Trophoblast cell (in vitro differentiated cells and primary cell): Measurements from ENCODE around the gene CEP89.
"Not testable (repeated sequence)": the region's sequence is repeated elsewhere in the genome, so short reads cannot be mapped to it uniquely, and the experiment has no call there.

Source experiments
- DNase-seq, 2 donors: peaks; one replicate each; pipeline ENCODE4 v3.0.0-alpha.2; 2016
- H2AFZ ChIP-seq: 2 replicates; pipeline ENCODE4 v1.6.1; 2013; ENCODE audit warnings: low read length, moderate library complexity, mild to moderate bottlenecking; ENCODE audit not compliant: insufficient read depth, poor library complexity
- H2AK5ac ChIP-seq: 2 replicates; pipeline ENCODE4 v1.6.1; 2013; ENCODE audit warnings: mild to moderate bottlenecking, low read length
- H2BK120ac ChIP-seq: 2 replicates; pipeline ENCODE4 v1.6.1; 2013; ENCODE audit warnings: low read length, mild to moderate bottlenecking, moderate library complexity; ENCODE audit not compliant: insufficient read depth, poor library complexity
- H2BK12ac ChIP-seq: 2 replicates; pipeline ENCODE4 v1.6.1; 2013; ENCODE audit warnings: mild to moderate bottlenecking, low read length, moderate library complexity
- H2BK5ac ChIP-seq: 2 replicates; pipeline ENCODE4 v1.6.1; 2013; ENCODE audit warnings: low read length, low read depth, moderate library complexity, mild to moderate bottlenecking; ENCODE audit not compliant: poor library complexity
- H3K14ac ChIP-seq: 2 replicates; pipeline ENCODE4 v1.6.1; 2013; ENCODE audit warnings: mild to moderate bottlenecking, low read length
- H3K18ac ChIP-seq: 2 replicates; pipeline ENCODE4 v1.6.1; 2013; ENCODE audit warnings: mild to moderate bottlenecking, low read length
- H3K23ac ChIP-seq: 2 replicates; pipeline ENCODE4 v1.6.1; 2013; ENCODE audit warnings: low read length
- H3K27ac ChIP-seq: 2 replicates; pipeline ENCODE4 v1.5.1; 2013; ENCODE audit warnings: low read depth, mild to moderate bottlenecking, inconsistent platforms, low read length, moderate library complexity
- H3K27me3 ChIP-seq: 2 replicates; pipeline ENCODE4 v1.6.1; 2013; ENCODE audit warnings: inconsistent platforms, mild to moderate bottlenecking, low read length, moderate library complexity; ENCODE audit not compliant: insufficient read depth
- H3K36me3 ChIP-seq, 2 experiments: 1 replicate in 1 of 2; 2 replicates in 1 of 2; pipeline ENCODE4 v1.6.1; 2013; ENCODE audit warnings: low read length in 2 of 2, mild to moderate bottlenecking in 2 of 2, moderate library complexity in 1 of 2; ENCODE audit not compliant: insufficient read depth in 2 of 2, control insufficient read depth in 1 of 2
- H3K4ac ChIP-seq: 2 replicates; pipeline ENCODE4 v1.6.1; 2013; ENCODE audit warnings: low read depth, mild to moderate bottlenecking, low read length, moderate library complexity
- H3K4me1 ChIP-seq, 2 experiments: 1 replicate in 1 of 2; 2 replicates in 1 of 2; pipeline ENCODE4 v1.6.1; 2013; ENCODE audit warnings: low read length in 2 of 2, mild to moderate bottlenecking in 2 of 2, moderate library complexity in 1 of 2; ENCODE audit not compliant: insufficient read depth in 2 of 2, control insufficient read depth in 1 of 2
- H3K4me2 ChIP-seq: 2 replicates; pipeline ENCODE4 v1.6.1; 2013; ENCODE audit warnings: inconsistent platforms, mild to moderate bottlenecking, low read length, moderate library complexity
- H3K4me3 ChIP-seq: 2 replicates; pipeline ENCODE4 v1.5.1; 2013; ENCODE audit warnings: mild to moderate bottlenecking, low read depth, low read length, inconsistent platforms
- H3K79me1 ChIP-seq: one replicate; pipeline ENCODE4 v1.6.1; 2013; ENCODE audit warnings: low read length
- H3K79me2 ChIP-seq: 2 replicates; pipeline ENCODE4 v1.6.1; 2013; ENCODE audit warnings: low read length, mild to moderate bottlenecking; ENCODE audit not compliant: control insufficient read depth, insufficient read depth, poor library complexity
- H3K9ac ChIP-seq: 2 replicates; pipeline ENCODE4 v1.6.1; 2013; ENCODE audit warnings: mild to moderate bottlenecking, low read length
- H3K9me3 ChIP-seq: 2 replicates; pipeline ENCODE4 v1.6.1; 2013; ENCODE audit warnings: low read depth, mild to moderate bottlenecking, control low read depth, inconsistent platforms, low read length; ENCODE audit not compliant: insufficient read depth
- H4K12ac ChIP-seq: 2 replicates; pipeline ENCODE4 v1.6.1; 2013; ENCODE audit warnings: low read depth, mild to moderate bottlenecking, low read length, moderate library complexity
- H4K8ac ChIP-seq: 2 replicates; pipeline ENCODE4 v1.6.1; 2013; ENCODE audit warnings: low read depth, mild to moderate bottlenecking, low read length, moderate library complexity
- H4K91ac ChIP-seq: one replicate; pipeline ENCODE4 v1.6.1; 2013; ENCODE audit warnings: low read depth, mild to moderate bottlenecking, low read length, moderate library complexity
- WGBS: extraction: QIAGEN DNeasy Blood & Tissue Kit; methylation state at CpG from one replicate; pipeline ENCODE4 v1.1.7; 2013; ENCODE audit warnings: missing lambda C conversion rate; ENCODE audit not compliant: insufficient read length, insufficient coverage; ENCODE audit errors: extremely low coverage; 5-methylcytosine and 5-hydroxymethylcytosine counted together

CEP89 gene

GRCh38 chr19:32869966-32870573 is 101.7 kb downstream of the CEP89 start:
- no peak overlapping the region for H3K27ac ChIP-seq
- H3K79me2 ChIP-seq = no peaks in the 10 kb centered on the region
- no peak overlapping the region for H4K91ac ChIP-seq
- H3K4me3 ChIP-seq = no peak overlapping the region
- H4K12ac ChIP-seq = no peak overlapping the region
- H3K18ac ChIP-seq = no peak overlapping the region
- H3K9ac ChIP-seq = no peak overlapping the region
- no peak overlapping the region for H3K14ac ChIP-seq
- no peak overlapping the region for H2AK5ac ChIP-seq
- H3K23ac ChIP-seq = no peak overlapping the region
- no peaks in the 10 kb centered on the region for H3K9me3 ChIP-seq
- H3K4me1 ChIP-seq = peaks cover 4% of the 10 kb centered on the region in 2 experiments
- H3K4me2 ChIP-seq = peak overlapping the region; percentile 22
- no peaks in the 10 kb centered on the region for H3K27me3 ChIP-seq
- no peak overlapping the region for H2BK5ac ChIP-seq
- H4K8ac ChIP-seq = no peak overlapping the region
- no peak overlapping the region for H2BK120ac ChIP-seq
- no peak overlapping the region for H2AFZ ChIP-seq
- no peak overlapping the region for H2BK12ac ChIP-seq
- H3K79me1 ChIP-seq = no peaks in the 10 kb centered on the region
- WGBS = no CpG with 5 or more reads among the region's 18 CpGs
- DNase-seq = peak; percentile 78 to 90
- H3K4ac ChIP-seq = no peak overlapping the region
- no peaks in the 10 kb centered on the region for H3K36me3 ChIP-seq

- Histone ChIP-seq H3K14ac (no peak within 1 kb of the TSS), H4K12ac (no peak within 1 kb of the TSS), H3K27ac (no peak within 1 kb of the TSS), H2AFZ (no peak within 1 kb of the TSS), H3K9ac (no peak within 1 kb of the TSS), H2BK120ac (no peak within 1 kb of the TSS), H2BK12ac (no peak within 1 kb of the TSS), H3K18ac (no peak within 1 kb of the TSS), H3K79me2 (no peaks in the 10 kb centered on the region), H4K91ac (no peak within 1 kb of the TSS), H3K4me1 (peaks cover 4% of the 10 kb centered on the region in 2 experiments), H3K27me3 (no peaks in the 10 kb centered on the region), H3K9me3 (no peaks in the 10 kb centered on the region), H3K23ac (no peak within 1 kb of the TSS), H3K36me3 (no peaks in the 10 kb centered on the region), H2AK5ac (no peak within 1 kb of the TSS), H3K4ac (no peak within 1 kb of the TSS), H4K8ac (no peak within 1 kb of the TSS), H3K79me1 (no peaks in the 10 kb centered on the region), H2BK5ac (no peak within 1 kb of the TSS), H3K4me3 (no peak within 1 kb of the TSS), H3K4me2 (peak within 1 kb of the TSS; percentile 22)
- peak; percentile 12 to 27 for DNase-seq
- no CpG with 5 or more reads among the region's 14 CpGs for WGBS
Measured at GRCh38 chr19:32869369-32869965, 102.3 kb downstream of the CEP89 start, which contains the start of gene SLC7A9. Gene SLC7A9, minus strand, starts transcription at chr19:32869767. Its CDS starts 1,233 bp downstream, at chr19:32868534.

- no peaks in the 10 kb centered on the region for H3K9me3 ChIP-seq
- no peak overlapping the region for H2AK5ac ChIP-seq
- H3K27me3 ChIP-seq = no peaks in the 10 kb centered on the region
- no peak overlapping the region for H3K14ac ChIP-seq
- no peak overlapping the region for H2BK120ac ChIP-seq
- H3K4me2 ChIP-seq = no peak overlapping the region
- no peak overlapping the region for H3K18ac ChIP-seq
- DNase-seq = no peak
- WGBS = no CpG with 5 or more reads among the region's 19 CpGs
- H4K12ac ChIP-seq = no peak overlapping the region
- H3K79me1 ChIP-seq = no peaks in the 10 kb centered on the region
- no peak overlapping the region for H3K27ac ChIP-seq
- no peak overlapping the region for H3K4me3 ChIP-seq
- H2AFZ ChIP-seq = no peak overlapping the region
- H3K4ac ChIP-seq = no peak overlapping the region
- no peak overlapping the region for H4K8ac ChIP-seq
- no peak overlapping the region for H4K91ac ChIP-seq
- H2BK12ac ChIP-seq = no peak overlapping the region
- H2BK5ac ChIP-seq = no peak overlapping the region
- no peaks in the 10 kb centered on the region for H3K79me2 ChIP-seq
- H3K4me1 ChIP-seq = peaks cover 4% of the 10 kb centered on the region in 2 experiments
- H3K23ac ChIP-seq = no peak overlapping the region
- no peak overlapping the region for H3K9ac ChIP-seq
- no peaks in the 10 kb centered on the region for H3K36me3 ChIP-seq
Measured at GRCh38 chr19:32868206-32868950, 103.4 kb downstream of the CEP89 start.

GRCh38 chr19:32867436-32867835 is 104.3 kb downstream of the CEP89 start:
- not testable (repeated sequence) for H3K27me3 ChIP-seq, H3K36me3 ChIP-seq, H2AK5ac ChIP-seq, H3K4me3 ChIP-seq, H3K27ac ChIP-seq, H4K8ac ChIP-seq, H3K18ac ChIP-seq, H2BK5ac ChIP-seq, H3K9ac ChIP-seq, H3K14ac ChIP-seq, H3K4ac ChIP-seq, H3K79me1 ChIP-seq, H3K23ac ChIP-seq, H4K91ac ChIP-seq, H2AFZ ChIP-seq, H3K4me2 ChIP-seq, H3K4me1 ChIP-seq, H2BK120ac ChIP-seq, H4K12ac ChIP-seq, H2BK12ac ChIP-seq, H3K9me3 ChIP-seq, H3K79me2 ChIP-seq
- whole genome bisulfite sequencing = no CpG with 5 or more reads among the region's 9 CpGs
- peak; percentile 84 to 89 for DNase-seq
